H1 (cell line): ENCODE data around the gene CCNYL1. TPM values are rescaled to one million over a fixed set of nuclear protein-coding genes. Genes with fewer than 3 reads are reported as not detected.

ENCODE experiments used
- CTCF ChIA-PET: fragments of 300-600 bp; sonication (Branson Sonifier 250); formaldehyde crosslinking; loops from one replicate; lab custom pipeline; 2021; ENCODE audit not compliant: partially characterized antibody; lab: Charles Lee
- POLR2A ChIA-PET: fragments of 300-600 bp; sonication (Branson Sonifier 250); formaldehyde crosslinking; loops from one replicate; lab custom pipeline; 2021; ENCODE audit warnings: inconsistent platforms; ENCODE audit not compliant: partially characterized antibody; lab: Charles Lee
- DNase-seq, 2 experiments: peaks; one replicate each; pipeline versions ENCODE4 v3.0.0 to v3.0.0-alpha.2; 2010 to 2022; ENCODE audit warnings: low spot score in 2 of 2, low read depth in 1 of 2, mixed read lengths in 1 of 2
- FAIRE-seq: peaks from 2 replicates; lab custom pipeline; 2011; peaks lifted over from hg19 to GRCh38; lab: Jason Lieb, UNC
- H2AFZ ChIP-seq: 2 replicates; pipeline ENCODE4 v1.8.1; 2012; ENCODE audit warnings: low read length, inconsistent platforms
- H2AK5ac ChIP-seq: 2 replicates; pipeline ENCODE4 v1.6.1; 2013; ENCODE audit warnings: low read depth, low read length
- H2BK120ac ChIP-seq: replicated peaks from 2 replicates; pipeline ENCODE3; 2013; ENCODE audit warnings: low read depth, low read length, inconsistent platforms
- H2BK12ac ChIP-seq: 2 replicates; pipeline ENCODE4 v1.6.1; 2013; ENCODE audit warnings: low read depth, low read length
- H2BK15ac ChIP-seq: 2 replicates; pipeline ENCODE4 v1.6.1; 2013; ENCODE audit warnings: low read length
- H2BK20ac ChIP-seq: 2 replicates; pipeline ENCODE4 v1.6.1; 2013; ENCODE audit warnings: low read length
- H2BK5ac ChIP-seq: 2 replicates; pipeline ENCODE4 v1.6.1; 2013; ENCODE audit warnings: low read depth, low read length
- H3K14ac ChIP-seq: 2 replicates; pipeline ENCODE4 v1.6.1; 2013; ENCODE audit warnings: inconsistent platforms; ENCODE audit not compliant: insufficient read length
- H3K18ac ChIP-seq: 2 replicates; pipeline ENCODE4 v1.6.1; 2013; ENCODE audit warnings: low read length; ENCODE audit errors: extremely low read depth
- H3K23ac ChIP-seq: 2 replicates; pipeline ENCODE4 v1.6.1; 2013; ENCODE audit warnings: inconsistent platforms; ENCODE audit not compliant: insufficient read length
- H3K23me2 ChIP-seq: 2 replicates; pipeline ENCODE4 v1.6.1; 2013; ENCODE audit warnings: low read depth, low read length
- H3K27ac ChIP-seq: 2 replicates; pipeline ENCODE4 v1.6.1; 2011; ENCODE audit warnings: low read depth, low read length, inconsistent platforms
- H3K27me3 ChIP-seq, 4 experiments: replicated peaks in 1 of 4; 1 replicate in 1 of 4; 2 replicates in 3 of 4; pipeline versions ENCODE4 v1.6.1 to v1.8.1; 2011 to 2013; ENCODE audit warnings: low read length in 3 of 4, mild to moderate bottlenecking in 3 of 4, inconsistent platforms in 2 of 4, mixed read lengths in 2 of 4, moderate library complexity in 1 of 4; ENCODE audit not compliant: control insufficient read depth in 3 of 4, insufficient read depth in 3 of 4; ENCODE audit errors: extremely low read depth in 1 of 4
- H3K36me3 ChIP-seq, 4 experiments: 2 replicates each; pipeline versions ENCODE4 v1.6.1 to v1.8.1; 2011 to 2013; ENCODE audit warnings: mild to moderate bottlenecking in 4 of 4, low read length in 3 of 4, moderate library complexity in 2 of 4, control low read depth in 1 of 4, inconsistent platforms in 1 of 4; ENCODE audit not compliant: insufficient read depth in 4 of 4, control insufficient read depth in 2 of 4
- H3K4ac ChIP-seq: replicated peaks from 2 replicates; pipeline ENCODE3; 2013; ENCODE audit warnings: low read length, low read depth, mixed read lengths, inconsistent platforms; ENCODE audit not compliant: insufficient read length
- H3K4me1 ChIP-seq, 4 experiments: replicated peaks in 1 of 4; 1 replicate in 1 of 4; 2 replicates in 3 of 4; pipeline versions ENCODE4 v1.6.1 to v1.8.1; 2011 to 2013; ENCODE audit warnings: low read length in 3 of 4, inconsistent platforms in 2 of 4, mixed read lengths in 1 of 4; ENCODE audit not compliant: insufficient read depth in 4 of 4, control insufficient read depth in 3 of 4
- H3K4me2 ChIP-seq, 2 experiments: 2 replicates each; pipeline versions ENCODE4 v1.6.1 to v1.8.1; 2011 to 2013; ENCODE audit warnings: low read depth in 2 of 2, low read length in 2 of 2, control low read depth in 1 of 2, inconsistent platforms in 1 of 2, mild to moderate bottlenecking in 1 of 2; ENCODE audit not compliant: insufficient read depth in 1 of 2
- H3K4me3 ChIP-seq, 4 experiments: fragments of 200-600, 300-600 bp in 1 of 4; sonication (generic), shearing (Covaris generic), sonication (Bioruptor Twin) in 1 of 4; 2 replicates each; pipeline versions ENCODE4 v1.5.1 to v1.8.1; 2011 to 2016; ENCODE audit warnings: low read length in 4 of 4, low read depth in 3 of 4, control low read depth in 2 of 4, inconsistent platforms in 2 of 4, mild to moderate bottlenecking in 2 of 4, mixed read lengths in 1 of 4, moderate library complexity in 1 of 4; ENCODE audit not compliant: insufficient read depth in 2 of 4; ENCODE audit errors: extremely low read depth in 1 of 4
- H3K56ac ChIP-seq: replicated peaks from 2 replicates; pipeline ENCODE3; 2013; ENCODE audit warnings: low read depth, mild to moderate bottlenecking, mixed read lengths, low read length, inconsistent platforms; ENCODE audit not compliant: insufficient read length
- H3K79me1 ChIP-seq: 2 replicates; pipeline ENCODE4 v1.6.1; 2013; ENCODE audit warnings: low read depth, low read length, control low read depth
- H3K79me2 ChIP-seq, 2 experiments: 2 replicates each; pipeline versions ENCODE4 v1.6.1 to v1.8.1; 2012 to 2013; ENCODE audit warnings: low read length in 2 of 2, mild to moderate bottlenecking in 2 of 2, inconsistent platforms in 1 of 2; ENCODE audit not compliant: insufficient read depth in 2 of 2, control insufficient read depth in 1 of 2
- H3K9ac ChIP-seq, 4 experiments: replicated peaks in 1 of 4; 1 replicate in 1 of 4; 2 replicates in 3 of 4; pipeline versions ENCODE4 v1.6.1 to v1.8.1; 2011 to 2013; ENCODE audit warnings: low read depth in 3 of 4, low read length in 3 of 4, control low read depth in 2 of 4, mild to moderate bottlenecking in 2 of 4, moderate library complexity in 2 of 4, inconsistent platforms in 1 of 4; ENCODE audit errors: extremely low read depth in 1 of 4
- H3K9me3 ChIP-seq, 2 experiments: 2 replicates each; pipeline versions ENCODE4 v1.6.1 to v1.8.1; 2012 to 2013; ENCODE audit warnings: mild to moderate bottlenecking in 2 of 2, moderate library complexity in 2 of 2, control low read depth in 1 of 2, inconsistent platforms in 1 of 2, low read depth in 1 of 2, low read length in 1 of 2, mixed read lengths in 1 of 2; ENCODE audit not compliant: insufficient read depth in 2 of 2
- H4K20me1 ChIP-seq, 2 experiments: replicated peaks in 1 of 2; 2 replicates each; pipeline versions ENCODE3 to v1.8.1; 2011 to 2013; ENCODE audit warnings: inconsistent platforms in 2 of 2, low read length in 2 of 2, mild to moderate bottlenecking in 1 of 2; ENCODE audit not compliant: insufficient read depth in 2 of 2, control insufficient read depth in 1 of 2
- H4K5ac ChIP-seq: 2 replicates; pipeline ENCODE4 v1.6.1; 2013; ENCODE audit warnings: low read length, low read depth, mixed read lengths, inconsistent platforms; ENCODE audit not compliant: insufficient read length
- H4K8ac ChIP-seq: 2 replicates; pipeline ENCODE4 v1.8.0; 2013; ENCODE audit warnings: mild to moderate bottlenecking, moderate library complexity, low read length, inconsistent platforms; ENCODE audit not compliant: insufficient read depth; ENCODE audit errors: extremely low read depth
- H4K91ac ChIP-seq: replicated peaks from 2 replicates; pipeline ENCODE3; 2013; ENCODE audit warnings: low read length, mixed read lengths, inconsistent platforms; ENCODE audit not compliant: insufficient read length
- TEAD4 ChIP-seq: IDR thresholded peaks from 2 replicates; pipeline ENCODE4 v1.6.1; 2012; ENCODE audit warnings: low read depth, low read length, inconsistent platforms, mixed read lengths
- WGBS, 2 experiments: shearing (Covaris generic) in 1 of 2; methylation state at CpG; one replicate each; pipeline versions ENCODE4 v1.1.6 to v1.1.7; 2013 to 2015; ENCODE audit warnings: low lambda C conversion rate in 2 of 2, mixed read lengths in 2 of 2, inconsistent platforms in 1 of 2, low coverage in 1 of 2, missing lambda C conversion rate in 1 of 2; ENCODE audit not compliant: insufficient replicate concordance in 2 of 2, insufficient coverage in 1 of 2, insufficient read length in 1 of 2; ENCODE audit errors: extremely low coverage in 1 of 2, missing lambda C conversion rate in 1 of 2; 5-methylcytosine and 5-hydroxymethylcytosine counted together
- polyA plus RNA-seq, 7 experiments: library from polyadenylated mRNA; depleted of rRNA in 3 of 7; stranded (reverse) in 5 of 7; unstranded in 2 of 7; fragments of >200 nt in 5 of 7; fragments of 200-250 nt in 2 of 7; gene quantifications; 1 replicate in 5 of 7; 2 replicates in 1 of 7; 4 replicates in 1 of 7; pipeline versions ENCODE4 v1.2.1 to v1.2.3, GENCODE V29; 2011 to 2013; ENCODE audit warnings: missing spikeins in 2 of 7, mixed read lengths in 2 of 7
- total RNA-seq: library from RNA; stranded (reverse); fragmentation: NEBNext Ultra II Directional; extraction: Animal tissue kit (Norgen Biotek cat#: 25700); gene quantifications from 2 replicates; pipeline ENCODE4 v1.2.1, GENCODE V29; 2021

Gene CCNYL1
- total and polyA plus RNA-seq, 2 of the 8 experiments (the other 6 are each of a cell fraction or from before 2014, with no cell fraction given): 13.3 to 35.4 TPM

DNA sequence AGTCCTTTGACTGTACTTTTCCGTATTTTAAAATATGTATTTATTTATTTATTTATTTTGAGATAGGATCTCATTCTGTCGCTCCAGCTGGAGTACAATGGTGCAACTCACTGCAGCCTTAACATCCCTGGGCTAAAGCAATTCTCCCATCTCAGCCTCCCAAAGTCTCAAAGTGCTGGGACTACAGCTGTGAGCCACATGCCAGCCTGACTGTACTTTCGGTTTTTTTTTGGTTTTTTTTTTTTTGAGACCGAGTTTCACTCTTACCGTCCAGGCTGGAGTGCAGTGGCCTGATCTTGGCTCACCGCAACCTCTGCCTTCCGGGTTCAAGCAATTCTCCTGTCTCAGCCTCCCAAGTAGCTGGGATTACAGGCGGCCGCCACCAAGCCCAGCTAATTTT, 28.9 kb upstream of the CCNYL1 start:
- no peaks in the 10 kb centered on the region for H3K27me3 ChIP-seq
- no peak overlapping the region for H2AFZ ChIP-seq
- no peaks in the 10 kb centered on the region for H3K36me3 ChIP-seq
- no peaks in the 10 kb centered on the region for H3K9me3 ChIP-seq
- DNase-seq (no peak), FAIRE-seq (no peak)
- no peak overlapping the region for H4K5ac ChIP-seq
- H3K4me3 ChIP-seq: no peak overlapping the region
- H3K23me2 ChIP-seq: no peaks in the 10 kb centered on the region
- no peak overlapping the region for H2AK5ac ChIP-seq
- H3K14ac ChIP-seq: no peak overlapping the region
- H4K91ac ChIP-seq: no peak overlapping the region
- WGBS, 2 experiments: 87% methylated on average over 9 of the region's 9 CpGs; no CpG with 5 or more reads in 1 of the 2 experiments
- ChIA-PET POLR2A (interaction anchor here (1.2 to 1.7 kb wide), 2 partner anchors 10 to 57 kb away, joined by 4 read pairs; partner anchors contain the start of gene METTL21A), CTCF (interaction anchor here (1.8 to 2.4 kb wide), 2 partner anchors 10 to 56 kb away, joined by 7 to 23 read pairs; no protein-coding TSS in a partner anchor)
- no peak overlapping the region for H3K27ac ChIP-seq
- no peaks in the 10 kb centered on the region for H3K79me2 ChIP-seq
- H3K79me1 ChIP-seq: no peaks in the 10 kb centered on the region
- H2BK5ac ChIP-seq: no peak overlapping the region
- no peak overlapping the region for H3K23ac ChIP-seq
- H3K4me2 ChIP-seq: no peak overlapping the region; a peak in 1 of 4 replicates
- no peak overlapping the region for H2BK120ac ChIP-seq
- no peaks in the 10 kb centered on the region for H4K20me1 ChIP-seq
- no peak overlapping the region for H3K9ac ChIP-seq
- H3K18ac ChIP-seq: no peak overlapping the region
- no peak overlapping the region for H2BK20ac ChIP-seq
- H2BK12ac ChIP-seq: no peak overlapping the region
- no peak overlapping the region for H4K8ac ChIP-seq
- no peak overlapping the region for H3K4ac ChIP-seq
- no peaks in the 10 kb centered on the region for H3K4me1 ChIP-seq
- H2BK15ac ChIP-seq: no peak overlapping the region
- no peak overlapping the region for H3K56ac ChIP-seq
- TF ChIP-seq TEAD4: no peak
